ENCODE results near the gene HIVEP3.

The HIVEP3 gene

DNA sequence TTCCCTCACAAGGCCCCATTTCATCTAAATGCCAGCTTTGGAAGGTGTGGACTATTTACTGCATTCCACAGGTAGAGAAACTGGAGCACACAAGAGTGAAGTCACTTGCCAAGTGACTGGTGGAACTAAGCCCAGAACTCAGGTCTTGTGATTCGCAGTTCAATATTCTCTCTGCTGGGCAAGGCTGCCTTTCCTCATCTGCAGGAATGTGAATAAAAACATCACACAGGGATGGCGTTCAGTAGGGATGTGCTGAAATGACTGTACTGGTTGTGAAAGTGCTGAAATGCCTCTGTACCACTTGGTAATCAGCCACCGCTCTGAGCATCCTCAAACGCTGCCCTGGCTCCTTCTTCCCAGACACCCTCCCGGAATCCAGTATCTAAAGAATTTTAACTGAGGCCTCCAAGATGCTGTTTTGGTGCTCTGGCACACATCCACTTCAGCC lies 145.6 kb downstream of the HIVEP3 start:
- Histone ChIP-seq H3K9me3 (replicated peaks; ENCODE audit: insufficient read depth, low read length) (no peaks in the 10 kb centered on the region), H2AFZ (ENCODE audit: low read length) (no peak overlapping the region), H3K4me2 (ENCODE audit: low read depth, low read length) (no peak overlapping the region), H4K20me1 (ENCODE audit: insufficient read depth, low read length) (no peaks in the 10 kb centered on the region), H3K79me2 (ENCODE audit: low read length) (no peaks in the 10 kb centered on the region), H3K4me3 (ENCODE audit: low read length) (no peak overlapping the region), H3K27me3 (replicated peaks; ENCODE audit: insufficient read depth, low read length) (no peaks in the 10 kb centered on the region), H3K9me2 (replicated peaks; ENCODE audit: insufficient read depth, low read length) (no peaks in the 10 kb centered on the region), H3F3A (ENCODE audit: insufficient read depth, low read length) (no peaks in the 10 kb centered on the region), H3K4me1 (ENCODE audit: low read length) (no peaks in the 10 kb centered on the region), H3K9ac (ENCODE audit: low read length) (no peak overlapping the region), H3K36me3 (replicated peaks; ENCODE audit: insufficient read depth, low read length) (no peaks in the 10 kb centered on the region), H3K27ac (ENCODE audit: low read length) (no peak overlapping the region)
- DNase-seq, result no peak
- no peak for TF ChIP-seq EZH2phosphoT487 (IDR thresholded peaks at IDR 0.05; ENCODE audit: low read length)
- TF ChIP-seq, protein P1, sequence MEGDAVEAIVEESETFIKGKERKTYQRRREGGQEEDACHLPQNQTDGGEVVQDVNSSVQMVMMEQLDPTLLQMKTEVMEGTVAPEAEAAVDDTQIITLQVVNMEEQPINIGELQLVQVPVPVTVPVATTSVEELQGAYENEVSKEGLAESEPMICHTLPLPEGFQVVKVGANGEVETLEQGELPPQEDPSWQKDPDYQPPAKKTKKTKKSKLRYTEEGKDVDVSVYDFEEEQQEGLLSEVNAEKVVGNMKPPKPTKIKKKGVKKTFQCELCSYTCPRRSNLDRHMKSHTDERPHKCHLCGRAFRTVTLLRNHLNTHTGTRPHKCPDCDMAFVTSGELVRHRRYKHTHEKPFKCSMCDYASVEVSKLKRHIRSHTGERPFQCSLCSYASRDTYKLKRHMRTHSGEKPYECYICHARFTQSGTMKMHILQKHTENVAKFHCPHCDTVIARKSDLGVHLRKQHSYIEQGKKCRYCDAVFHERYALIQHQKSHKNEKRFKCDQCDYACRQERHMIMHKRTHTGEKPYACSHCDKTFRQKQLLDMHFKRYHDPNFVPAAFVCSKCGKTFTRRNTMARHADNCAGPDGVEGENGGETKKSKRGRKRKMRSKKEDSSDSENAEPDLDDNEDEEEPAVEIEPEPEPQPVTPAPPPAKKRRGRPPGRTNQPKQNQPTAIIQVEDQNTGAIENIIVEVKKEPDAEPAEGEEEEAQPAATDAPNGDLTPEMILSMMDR (IDR thresholded peaks at IDR 0.05; ENCODE audit: low read length), result no peak
- no peak for TF ChIP-seq EZH2 (optimal IDR thresholded peaks at IDR 0.05; ENCODE audit: low read depth, low read length)

- Histone ChIP-seq H3K4me3 (ENCODE audit: low read length) (no peak overlapping the region), H3K9me2 (replicated peaks; ENCODE audit: insufficient read depth, low read length) (no peaks in the 10 kb centered on the region), H3F3A (ENCODE audit: insufficient read depth, low read length) (no peaks in the 10 kb centered on the region), H3K9ac (ENCODE audit: low read length) (no peak overlapping the region), H3K36me3 (replicated peaks; ENCODE audit: insufficient read depth, low read length) (no peaks in the 10 kb centered on the region), H3K9me3 (replicated peaks; ENCODE audit: insufficient read depth, low read length) (no peaks in the 10 kb centered on the region), H3K4me1 (ENCODE audit: low read length) (no peaks in the 10 kb centered on the region), H3K79me2 (ENCODE audit: low read length) (no peaks in the 10 kb centered on the region), H4K20me1 (ENCODE audit: insufficient read depth, low read length) (no peaks in the 10 kb centered on the region), H3K27ac (ENCODE audit: low read length) (no peak overlapping the region), H3K27me3 (replicated peaks; ENCODE audit: insufficient read depth, low read length) (no peaks in the 10 kb centered on the region), H2AFZ (ENCODE audit: low read length) (no peak overlapping the region), H3K4me2 (ENCODE audit: low read depth, low read length) (no peak overlapping the region)
- no peak for DNase-seq
- TF ChIP-seq EZH2phosphoT487 (IDR thresholded peaks at IDR 0.05; ENCODE audit: low read length), result no peak
- TF ChIP-seq, protein P1 (IDR thresholded peaks at IDR 0.05; ENCODE audit: low read length), result no peak
Measured at GRCh38 chr1:41769068-41769467, 149.7 kb downstream of the HIVEP3 start.

DNA sequence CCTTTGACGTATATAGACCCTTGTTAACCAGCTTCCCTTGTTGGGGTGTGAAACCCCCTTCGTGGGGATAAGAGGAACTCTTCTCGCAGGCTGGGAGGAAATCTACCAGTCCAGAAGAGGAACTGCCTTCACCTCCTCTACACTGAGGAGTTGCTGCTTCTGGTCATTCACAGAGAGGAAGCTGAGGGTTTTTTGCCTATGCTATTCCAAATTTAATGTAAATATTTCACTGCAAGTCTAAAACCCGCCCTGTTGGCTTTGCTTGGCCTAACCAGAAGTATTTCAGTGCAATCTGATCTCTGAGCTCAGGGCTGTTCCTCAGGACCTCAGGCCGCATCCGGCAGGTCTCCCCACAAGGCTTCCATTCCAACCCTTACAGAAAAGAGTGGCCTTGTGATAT lies 150.1 kb downstream of the HIVEP3 start:
- no peaks in the 10 kb centered on the region for H3K79me2 ChIP-seq (ENCODE audit: low read length)
- TF ChIP-seq EZH2 (optimal IDR thresholded peaks at IDR 0.05; ENCODE audit: low read depth, low read length) (no peak), EZH2phosphoT487 (IDR thresholded peaks at IDR 0.05; ENCODE audit: low read length) (no peak)
- TF ChIP-seq, protein P1 (IDR thresholded peaks at IDR 0.05; ENCODE audit: low read length), result no peak
- no peak overlapping the region for H3K4me2 ChIP-seq (ENCODE audit: low read depth, low read length)
- H3K27ac ChIP-seq (ENCODE audit: low read length), result no peak overlapping the region
- H2AFZ ChIP-seq (ENCODE audit: low read length), result no peak overlapping the region
- H3K9me2 ChIP-seq (replicated peaks; ENCODE audit: insufficient read depth, low read length), result no peaks in the 10 kb centered on the region
- no peaks in the 10 kb centered on the region for H4K20me1 ChIP-seq (ENCODE audit: insufficient read depth, low read length)
- H3K4me3 ChIP-seq (ENCODE audit: low read length), result no peak overlapping the region
- DNase-seq, result no peak
- H3K4me1 ChIP-seq (ENCODE audit: low read length), result no peaks in the 10 kb centered on the region
- no peak overlapping the region for H3K9ac ChIP-seq (ENCODE audit: low read length)
- H3K27me3 ChIP-seq (replicated peaks; ENCODE audit: insufficient read depth, low read length), result no peaks in the 10 kb centered on the region
- no peaks in the 10 kb centered on the region for H3F3A ChIP-seq (ENCODE audit: insufficient read depth, low read length)
- no peaks in the 10 kb centered on the region for H3K36me3 ChIP-seq (replicated peaks; ENCODE audit: insufficient read depth, low read length)
- H3K9me3 ChIP-seq (replicated peaks; ENCODE audit: insufficient read depth, low read length), result no peaks in the 10 kb centered on the region
